Tibial nerve (tissue), 4 donors: ENCODE measurements around the gene CLIC5.

Experiments used
- EP300 ChIP-seq, 2 donors: sonication (generic); formaldehyde crosslinking; IDR thresholded peaks; one replicate each; pipeline ENCODE4 v1.6.1; 2017; ENCODE audit warnings: antibody characterized with exemption in 2 of 2, mild to moderate bottlenecking in 1 of 2
- TF ChIP-seq, protein P1 (sequence below), 5 experiments: fragments of 200-600 bp in 3 of 5; fragments of 450-650 bp in 2 of 5; sonication (generic) in 3 of 5; IDR thresholded peaks; one replicate each; pipeline ENCODE4 v1.5.1; 2016 to 2019; ENCODE audit warnings: antibody characterized with exemption in 5 of 5, mild to moderate bottlenecking in 3 of 5, moderate library complexity in 2 of 5

DNA sequence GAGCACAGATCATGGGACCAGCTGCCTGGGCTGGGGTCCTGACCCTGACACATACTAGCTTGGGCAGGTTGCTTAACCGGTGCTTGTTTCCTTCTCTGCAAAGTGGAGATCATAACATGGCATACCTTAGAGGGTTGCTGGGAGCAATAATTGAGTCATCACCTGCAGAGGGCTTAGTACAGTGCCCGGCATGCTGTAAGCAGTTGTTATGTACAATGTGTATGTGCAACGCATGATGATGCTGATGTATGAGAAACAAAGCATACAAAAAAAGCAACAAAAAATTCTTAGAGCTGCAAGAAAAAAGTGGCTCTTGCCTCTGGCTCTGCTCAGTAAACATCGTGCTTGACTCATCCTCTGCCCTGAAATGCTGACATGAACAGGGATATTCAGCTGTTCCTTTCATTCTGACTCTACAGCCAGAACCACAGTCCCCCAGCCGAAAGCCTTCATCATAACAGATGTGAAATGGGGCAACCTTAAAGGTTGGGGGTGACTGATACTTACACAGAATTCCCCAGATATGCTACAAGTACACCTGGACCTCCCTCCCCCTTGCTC is 91.7 kb downstream of the CLIC5 start:
- TF ChIP-seq, protein P1, sequence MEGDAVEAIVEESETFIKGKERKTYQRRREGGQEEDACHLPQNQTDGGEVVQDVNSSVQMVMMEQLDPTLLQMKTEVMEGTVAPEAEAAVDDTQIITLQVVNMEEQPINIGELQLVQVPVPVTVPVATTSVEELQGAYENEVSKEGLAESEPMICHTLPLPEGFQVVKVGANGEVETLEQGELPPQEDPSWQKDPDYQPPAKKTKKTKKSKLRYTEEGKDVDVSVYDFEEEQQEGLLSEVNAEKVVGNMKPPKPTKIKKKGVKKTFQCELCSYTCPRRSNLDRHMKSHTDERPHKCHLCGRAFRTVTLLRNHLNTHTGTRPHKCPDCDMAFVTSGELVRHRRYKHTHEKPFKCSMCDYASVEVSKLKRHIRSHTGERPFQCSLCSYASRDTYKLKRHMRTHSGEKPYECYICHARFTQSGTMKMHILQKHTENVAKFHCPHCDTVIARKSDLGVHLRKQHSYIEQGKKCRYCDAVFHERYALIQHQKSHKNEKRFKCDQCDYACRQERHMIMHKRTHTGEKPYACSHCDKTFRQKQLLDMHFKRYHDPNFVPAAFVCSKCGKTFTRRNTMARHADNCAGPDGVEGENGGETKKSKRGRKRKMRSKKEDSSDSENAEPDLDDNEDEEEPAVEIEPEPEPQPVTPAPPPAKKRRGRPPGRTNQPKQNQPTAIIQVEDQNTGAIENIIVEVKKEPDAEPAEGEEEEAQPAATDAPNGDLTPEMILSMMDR (IDR thresholded peaks at IDR 0.05) = no peak
- TF ChIP-seq EP300 (IDR thresholded peaks at IDR 0.05) = no peak
